ENCODE data around the gene COPB2. TPM values are rescaled to one million over a fixed set of nuclear protein-coding genes. Genes with fewer than 3 reads are reported as not detected.

Gene COPB2
- total and polyA plus RNA-seq, 7 donors: 25.6 to 96.3 (median 38.3) TPM

DNA sequence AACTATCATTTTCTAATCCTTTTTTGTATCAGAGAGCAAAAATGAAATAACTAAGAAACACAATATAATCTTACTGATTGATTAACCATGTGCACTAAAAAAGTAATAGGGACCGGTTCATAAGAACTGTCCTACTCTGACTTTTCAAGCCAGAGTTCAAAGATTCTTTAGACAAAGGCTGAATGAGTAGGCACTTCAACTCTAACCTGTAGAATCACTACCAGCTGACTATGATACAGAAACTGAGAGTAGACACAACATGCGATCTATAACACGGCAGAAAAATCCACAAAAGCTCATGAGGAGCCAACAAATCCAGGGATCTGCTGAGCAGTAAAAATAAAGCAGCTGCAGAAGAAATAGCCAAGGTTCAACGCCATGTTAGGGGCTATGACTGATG lies 8.9 kb downstream of the COPB2 start:
- Histone ChIP-seq H3K4me3 (no peak overlapping the region), H3K4me1 (no peaks in the 10 kb centered on the region), H3K9me3 (no peaks in the 10 kb centered on the region), H3K36me3 (ENCODE audit: insufficient read depth in 1 of 2, low read depth in 1 of 2) (peaks cover 10 to 84% of the 10 kb centered on the region in 2 donors), H3K27me3 (ENCODE audit: insufficient read depth in 3 of 3, low read length in 2 of 3) (no peaks in the 10 kb centered on the region), H3K27ac (no peak overlapping the region)
- no peak for ATAC-seq
- WGBS, 3 donors: 78 to 88% (median 81%) methylated on average over 4 of the region's 4 CpGs
- TF ChIP-seq, protein P1, sequence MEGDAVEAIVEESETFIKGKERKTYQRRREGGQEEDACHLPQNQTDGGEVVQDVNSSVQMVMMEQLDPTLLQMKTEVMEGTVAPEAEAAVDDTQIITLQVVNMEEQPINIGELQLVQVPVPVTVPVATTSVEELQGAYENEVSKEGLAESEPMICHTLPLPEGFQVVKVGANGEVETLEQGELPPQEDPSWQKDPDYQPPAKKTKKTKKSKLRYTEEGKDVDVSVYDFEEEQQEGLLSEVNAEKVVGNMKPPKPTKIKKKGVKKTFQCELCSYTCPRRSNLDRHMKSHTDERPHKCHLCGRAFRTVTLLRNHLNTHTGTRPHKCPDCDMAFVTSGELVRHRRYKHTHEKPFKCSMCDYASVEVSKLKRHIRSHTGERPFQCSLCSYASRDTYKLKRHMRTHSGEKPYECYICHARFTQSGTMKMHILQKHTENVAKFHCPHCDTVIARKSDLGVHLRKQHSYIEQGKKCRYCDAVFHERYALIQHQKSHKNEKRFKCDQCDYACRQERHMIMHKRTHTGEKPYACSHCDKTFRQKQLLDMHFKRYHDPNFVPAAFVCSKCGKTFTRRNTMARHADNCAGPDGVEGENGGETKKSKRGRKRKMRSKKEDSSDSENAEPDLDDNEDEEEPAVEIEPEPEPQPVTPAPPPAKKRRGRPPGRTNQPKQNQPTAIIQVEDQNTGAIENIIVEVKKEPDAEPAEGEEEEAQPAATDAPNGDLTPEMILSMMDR (IDR thresholded peaks at IDR 0.05): no peak
- intact Hi-C loops (cut with DNase I): loop anchor here in 1 of 2 donors (5.0 kb wide), 1 partner anchor 33 kb away; no protein-coding TSS in a partner anchor
- DNase-seq: no peak

DNA sequence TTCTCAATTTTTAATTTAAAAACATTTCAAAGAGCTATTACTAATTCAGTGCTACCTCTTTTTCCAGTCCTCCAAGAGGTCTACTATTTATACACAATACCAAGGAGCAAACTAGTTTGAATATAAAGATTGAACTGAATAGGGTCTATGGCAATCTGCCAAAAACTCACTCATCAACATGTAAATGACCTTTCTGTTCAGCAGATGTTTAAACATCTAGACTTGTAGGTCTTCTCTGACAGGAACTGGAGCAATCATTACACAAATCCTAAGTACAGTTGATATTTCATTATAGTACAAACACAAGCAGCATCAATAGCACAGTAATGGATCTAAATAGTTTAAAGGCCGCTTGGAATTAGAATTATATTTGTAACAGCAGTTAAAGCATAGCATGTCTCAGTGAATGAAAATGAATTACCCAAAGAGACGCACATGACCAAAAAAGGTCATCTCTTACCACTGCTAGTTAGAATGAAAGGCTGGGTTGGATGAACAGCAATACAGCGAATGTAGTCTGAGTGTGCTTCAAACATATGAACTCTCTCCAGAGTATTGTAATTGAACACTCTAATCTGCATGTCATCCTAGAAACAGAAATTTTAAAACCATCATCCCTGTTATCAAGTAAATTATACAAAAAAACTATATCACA lies 10.7 kb downstream of the COPB2 start:
- no peak for ATAC-seq
- no peaks in the 10 kb centered on the region for H3K27me3 ChIP-seq (ENCODE audit: insufficient read depth in 3 of 3, low read length in 2 of 3)
- H3K4me3 ChIP-seq: no peak overlapping the region
- no peaks in the 10 kb centered on the region for H3K9me3 ChIP-seq
- no peak for DNase-seq
- H3K36me3 ChIP-seq (ENCODE audit: insufficient read depth in 1 of 2, low read depth in 1 of 2): peaks cover 10 to 98% of the 10 kb centered on the region in 2 donors
- 91 to 97% (median 94%) methylated on average over 3 of the region's 3 CpGs for WGBS, 3 donors
- intact Hi-C loops (cut with DNase I): loop anchor here in 1 of 2 donors (10.0 kb wide), 1 partner anchor 694 kb away; no protein-coding TSS in a partner anchor
- TF ChIP-seq, protein P1 (IDR thresholded peaks at IDR 0.05): no peak
- H3K27ac ChIP-seq: no peak overlapping the region
- no peaks in the 10 kb centered on the region for H3K4me1 ChIP-seq

DNA sequence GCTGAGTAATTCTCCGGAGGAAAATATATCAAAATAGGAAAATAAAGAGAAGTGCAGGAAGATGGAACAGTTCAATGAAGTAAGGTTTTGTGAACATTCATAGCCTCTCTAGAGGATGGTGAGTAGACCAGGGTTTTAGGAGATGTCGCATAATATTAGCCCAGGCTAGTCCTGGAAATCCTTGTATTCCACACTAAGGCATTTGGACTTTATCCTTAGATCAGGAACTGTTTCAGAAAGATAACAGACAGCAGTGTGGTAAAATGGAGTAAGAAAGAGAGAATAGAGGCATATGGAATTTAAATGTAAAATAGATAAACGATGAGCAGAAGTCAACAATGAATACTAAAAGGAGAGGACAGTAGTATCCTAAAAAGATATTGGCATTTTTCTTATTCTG lies 12.1 kb downstream of the COPB2 start:
- intact Hi-C loops (cut with DNase I): loop anchor here in 1 of 2 donors (10.0 kb wide), 1 partner anchor 693 kb away; no protein-coding TSS in a partner anchor
- DNase-seq (no peak), ATAC-seq (no peak)
- TF ChIP-seq, protein P1 (IDR thresholded peaks at IDR 0.05): no peak
- Histone ChIP-seq H3K9me3 (no peaks in the 10 kb centered on the region), H3K27ac (no peak overlapping the region), H3K27me3 (ENCODE audit: insufficient read depth in 3 of 3, low read length in 2 of 3) (no peaks in the 10 kb centered on the region), H3K4me1 (no peaks in the 10 kb centered on the region), H3K36me3 (ENCODE audit: insufficient read depth in 1 of 2, low read depth in 1 of 2) (peaks cover 18 to 100% of the 10 kb centered on the region in 2 donors), H3K4me3 (no peak overlapping the region)
- 94 to 98% (median 95%) methylated on average over 3 of the region's 3 CpGs for WGBS, 3 donors

DNA sequence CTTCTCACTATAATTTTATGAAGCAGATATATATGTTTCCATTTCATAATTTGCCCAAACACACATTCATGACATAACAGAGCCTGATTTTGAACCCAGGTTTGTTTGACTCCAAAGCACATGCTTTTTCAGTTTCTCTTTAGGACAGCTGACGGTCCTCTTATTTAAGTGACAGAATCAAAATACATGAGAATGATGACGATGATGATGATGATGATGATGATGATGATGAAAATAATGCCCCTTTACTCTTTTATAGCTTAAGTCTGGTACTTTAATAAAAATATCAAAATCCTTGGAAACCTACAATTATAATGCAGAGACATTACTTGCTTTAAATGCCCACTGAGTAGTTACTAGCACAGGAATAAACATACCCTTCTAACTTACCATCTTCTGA lies 15.3 kb downstream of the COPB2 start:
- Histone ChIP-seq H3K4me1 (no peaks in the 10 kb centered on the region), H3K27me3 (ENCODE audit: insufficient read depth in 3 of 3, low read length in 2 of 3) (no peaks in the 10 kb centered on the region), H3K9me3 (no peaks in the 10 kb centered on the region), H3K36me3 (ENCODE audit: insufficient read depth in 1 of 2, low read depth in 1 of 2) (peaks cover 27 to 100% of the 10 kb centered on the region in 2 donors), H3K4me3 (no peak overlapping the region), H3K27ac (no peak overlapping the region)
- intact Hi-C loops (cut with DNase I): loop anchor here in 1 of 2 donors (10.0 kb wide), 1 partner anchor 689 kb away; no protein-coding TSS in a partner anchor
- DNase-seq (no peak), ATAC-seq (no peak)
- WGBS, 3 donors: 77 to 95% (median 95%) methylated on average over 2 of the region's 2 CpGs
- TF ChIP-seq, protein P1 (IDR thresholded peaks at IDR 0.05): no peak

All from psoas muscle (tissue), 8 donors.